SK-N-SH (cell line): ENCODE measurements around the gene ELP4. TPM values are rescaled to one million over a fixed set of nuclear protein-coding genes. Genes with fewer than 3 reads are reported as not detected.

Experiments used
- CTCF ChIA-PET: fragments of 300-600, 350-600 bp; formaldehyde crosslinking; extraction: SDS; loops from one replicate; lab custom pipeline; 2021; lab: Yijun Ruan, JAX
- POLR2A ChIA-PET: fragments of 350-600 bp; sonication (Branson Sonifier 250); formaldehyde crosslinking; extraction: SDS; loops from one replicate; lab custom pipeline; 2020; ENCODE audit warnings: antibody characterized with exemption, inconsistent platforms; lab: Yijun Ruan, JAX
- DNase-seq: peaks from one replicate; pipeline ENCODE4 v3.0.0; 2012
- H2AFZ ChIP-seq: fragments of 200-600 bp; sonication (generic); 2 replicates; pipeline ENCODE4 v1.8.1; 2016; ENCODE audit warnings: antibody characterized with exemption, mild to moderate bottlenecking, low read depth
- H3F3A ChIP-seq: fragments of 200-600 bp; sonication (generic); replicated peaks from 2 replicates; pipeline ENCODE3; 2016; ENCODE audit warnings: antibody characterized with exemption, mild to moderate bottlenecking; ENCODE audit not compliant: insufficient read depth
- H3K27ac ChIP-seq, 2 experiments: fragments of 200-500 bp in 1 of 2; fragments of 200-600 bp in 1 of 2; sonication (Bioruptor generic) in 1 of 2; sonication (generic), shearing (Covaris generic) in 1 of 2; 2 replicates each; pipeline versions ENCODE4 v1.5.1 to v1.6.1; 2014 to 2016; ENCODE audit warnings: low read depth in 2 of 2, inconsistent platforms in 1 of 2, low read length in 1 of 2, mild to moderate bottlenecking in 1 of 2, mixed read lengths in 1 of 2
- H3K27me3 ChIP-seq: fragments of 200-600 bp; sonication (generic), shearing (Covaris generic); 2 replicates; pipeline ENCODE4 v1.6.1; 2016; ENCODE audit warnings: mixed run types; ENCODE audit not compliant: insufficient read depth
- H3K36me3 ChIP-seq, 2 experiments: fragments of 200-500 bp in 1 of 2; fragments of 200-600 bp in 1 of 2; sonication (Bioruptor generic) in 1 of 2; sonication (generic) in 1 of 2; replicated peaks in 1 of 2; 2 replicates each; pipeline versions ENCODE3 to v1.5.1; 2014 to 2016; ENCODE audit warnings: low read length in 1 of 2, mild to moderate bottlenecking in 1 of 2; ENCODE audit not compliant: insufficient read depth in 2 of 2, control insufficient read depth in 1 of 2
- H3K4me1 ChIP-seq, 2 experiments: fragments of 200-500 bp in 1 of 2; fragments of 200-600 bp in 1 of 2; sonication (Bioruptor generic) in 1 of 2; sonication (generic), shearing (Covaris generic) in 1 of 2; 2 replicates each; pipeline versions ENCODE4 v1.5.1 to v1.6.1; 2014 to 2016; ENCODE audit warnings: low read depth in 1 of 2, low read length in 1 of 2, mixed run types in 1 of 2; ENCODE audit not compliant: insufficient read depth in 2 of 2, control insufficient read depth in 1 of 2
- H3K4me2 ChIP-seq: fragments of 200-600 bp; sonication (generic), shearing (Covaris generic); 2 replicates; pipeline ENCODE4 v1.6.1; 2017; ENCODE audit warnings: mixed run types
- H3K4me3 ChIP-seq, 2 experiments: fragments of 200-500 bp in 1 of 2; fragments of 200-600 bp in 1 of 2; sonication (Bioruptor generic) in 1 of 2; sonication (generic), shearing (Covaris generic) in 1 of 2; 2 replicates each; pipeline versions ENCODE4 v1.5.1 to v1.8.1; 2014 to 2016; ENCODE audit warnings: low read depth in 2 of 2, inconsistent platforms in 1 of 2, low read length in 1 of 2, mild to moderate bottlenecking in 1 of 2, mixed read lengths in 1 of 2, moderate library complexity in 1 of 2
- H3K79me2 ChIP-seq: fragments of 200-600 bp; sonication (generic); 2 replicates; pipeline ENCODE4 v1.8.1; 2017; ENCODE audit warnings: mild to moderate bottlenecking; ENCODE audit not compliant: insufficient read depth
- H3K9ac ChIP-seq: fragments of 200-600 bp; sonication (generic); 2 replicates; pipeline ENCODE4 v1.6.1; 2017; ENCODE audit warnings: mixed run types
- H3K9me2 ChIP-seq: fragments of 200-600 bp; sonication (generic); 2 replicates; pipeline ENCODE4 v1.6.1; 2017; ENCODE audit warnings: mixed run types
- H3K9me3 ChIP-seq: fragments of 200-600 bp; sonication (generic); 2 replicates; pipeline ENCODE4 v1.6.1; 2017; ENCODE audit warnings: mixed run types, mild to moderate bottlenecking, moderate library complexity
- H4K20me1 ChIP-seq: fragments of 200-600 bp; sonication (generic); 2 replicates; pipeline ENCODE4 v1.6.1; 2017; ENCODE audit warnings: mild to moderate bottlenecking, mixed run types; ENCODE audit not compliant: insufficient read depth
- CTCF ChIP-seq: fragments of 200-600 bp; sonication (generic); IDR thresholded peaks from 2 replicates; pipeline ENCODE4 v1.6.1; 2017; ENCODE audit warnings: antibody characterized with exemption, mild to moderate bottlenecking, moderate library complexity
- ELF1 ChIP-seq: IDR thresholded peaks from 2 replicates; pipeline ENCODE4 v1.4.0; 2012
- EZH2phosphoT487 ChIP-seq: fragments of 200-600 bp; sonication (generic); IDR thresholded peaks from 2 replicates; pipeline ENCODE4 v1.6.1; 2017; ENCODE audit warnings: low read depth, mixed run types, mild to moderate bottlenecking, antibody characterized with exemption, moderate library complexity, borderline replicate concordance
- FOSL2 ChIP-seq: IDR thresholded peaks from 2 replicates; pipeline ENCODE4 v1.4.0; 2012; ENCODE audit warnings: low read depth, mild to moderate bottlenecking, moderate library complexity, borderline replicate concordance
- MXI1 ChIP-seq: IDR thresholded peaks from 2 replicates; pipeline ENCODE4 v1.6.1; 2012; ENCODE audit warnings: mild to moderate bottlenecking, low read depth, low read length, improper control_type of control experiment
- NFIC ChIP-seq: IDR thresholded peaks from 2 replicates; pipeline ENCODE4 v1.4.0; 2012; ENCODE audit warnings: borderline replicate concordance
- POLR2AphosphoS5 ChIP-seq: IDR thresholded peaks from 2 replicates; pipeline ENCODE4 v1.6.1; 2012; ENCODE audit warnings: low read depth, low read length
- RFX5 ChIP-seq: IDR thresholded peaks from 2 replicates; pipeline ENCODE4 v1.6.1; 2012; ENCODE audit warnings: mild to moderate bottlenecking, improper control_type of control experiment, low read length
- SIN3A ChIP-seq: IDR thresholded peaks from 2 replicates; pipeline ENCODE4 v1.6.1; 2012; ENCODE audit warnings: low read depth, mild to moderate bottlenecking, low read length, moderate library complexity, borderline replicate concordance
- TAF1 ChIP-seq: IDR thresholded peaks from 2 replicates; pipeline ENCODE4 v1.6.1; 2012; ENCODE audit warnings: low read depth, mild to moderate bottlenecking, low read length, moderate library complexity, borderline replicate concordance
- TCF12 ChIP-seq: IDR thresholded peaks from 2 replicates; pipeline ENCODE4 v1.4.0; 2012
- TEAD4 ChIP-seq: IDR thresholded peaks from 2 replicates; pipeline ENCODE4 v1.4.0; 2012; ENCODE audit warnings: mild to moderate bottlenecking, borderline replicate concordance; ENCODE audit not compliant: insufficient read depth
- WGBS: methylation state at CpG from one replicate; pipeline ENCODE4 v1.1.6; 2017; ENCODE audit warnings: low lambda C conversion rate; 5-methylcytosine and 5-hydroxymethylcytosine counted together
- polyA plus RNA-seq, 3 experiments: library from polyadenylated mRNA; depleted of rRNA; stranded (reverse); fragments of >200 nt; gene quantifications; 2 replicates each; pipeline ENCODE4 v1.2.3, GENCODE V29; 2012
- TF ChIP-seq, protein P1 (sequence below): IDR thresholded peaks from 2 replicates; pipeline ENCODE4 v1.6.1; 2012; ENCODE audit warnings: mild to moderate bottlenecking, low read depth, low read length, moderate library complexity
- TF ChIP-seq, protein P2 (sequence below): IDR thresholded peaks from 2 replicates; pipeline ENCODE4 v1.4.0; 2012; ENCODE audit warnings: low read depth

The ELP4 gene
- polyA plus RNA-seq, 1 of the 3 experiments (the other 2 are of a cell fraction): 7.0 TPM

- CTCF ChIA-PET: interaction anchor here (0.7 to 1.3 kb wide), 2 partner anchors 15 to 16 kb away, joined by 3 to 4 read pairs; no protein-coding TSS in a partner anchor
These were observed 294.9 kb downstream of the ELP4 start for GRCh38 chr11:31804312-31805036.

DNA sequence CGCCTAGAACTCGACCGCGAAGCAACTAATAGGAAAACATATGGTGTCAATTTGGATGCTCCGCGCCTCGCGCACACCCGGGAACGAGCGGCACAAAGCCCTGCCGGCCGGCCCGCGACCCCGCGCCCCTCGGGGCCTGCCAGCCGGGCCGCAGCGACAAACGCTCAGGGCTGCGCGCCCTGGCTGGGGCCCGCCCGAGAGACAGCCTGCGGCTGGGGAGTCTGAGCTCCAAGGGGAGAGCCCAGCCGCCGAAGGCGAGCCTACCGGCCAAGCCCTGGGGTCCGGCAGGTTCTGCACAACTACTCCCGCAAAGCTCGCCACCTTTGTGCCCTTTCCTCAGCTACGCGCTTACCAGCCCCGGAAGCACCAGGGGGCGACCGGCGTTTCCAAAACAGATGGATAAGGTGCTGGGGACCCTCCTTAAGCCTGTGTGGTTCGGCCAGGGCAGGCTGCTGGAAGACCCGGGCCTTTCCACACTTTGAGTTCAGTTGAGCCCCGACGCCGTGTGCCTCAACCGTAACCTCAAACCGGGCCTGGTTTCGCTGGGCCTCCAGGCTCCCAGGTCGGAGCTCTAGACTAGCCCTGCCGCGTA is 295.6 kb downstream of the ELP4 start:
- Histone ChIP-seq H3K4me2 (no peak overlapping the region), H3K9me3 (no peaks in the 10 kb centered on the region), H3F3A (peaks cover 4% of the 10 kb centered on the region), H3K36me3 (no peaks in the 10 kb centered on the region), H3K9me2 (no peaks in the 10 kb centered on the region), H2AFZ (no peak overlapping the region), H3K9ac (no peak overlapping the region), H3K27me3 (peaks cover 100% of the 10 kb centered on the region), H3K4me1 (no peaks in the 10 kb centered on the region; a peak in 2 of 4 replicates), H3K4me3 (no peak overlapping the region), H3K27ac (no peak overlapping the region), H3K79me2 (no peaks in the 10 kb centered on the region), H4K20me1 (peaks cover 13% of the 10 kb centered on the region; the same call in 1 of the 2 replicates)
- ChIA-PET CTCF (interaction anchor here (0.7 to 1.3 kb wide), 2 partner anchors 14 to 15 kb away, joined by 3 to 4 read pairs; no protein-coding TSS in a partner anchor), POLR2A (no interaction called here)
- 20% methylated on average over 23 of the region's 51 CpGs for WGBS
- TF ChIP-seq POLR2AphosphoS5 (no peak), RFX5 (no peak), SIN3A (no peak)
- peak; percentile 43 for DNase-seq

More at GRCh38 chr11:31804312-31805036, 294.9 kb downstream of the ELP4 start:
- no peaks in the 10 kb centered on the region for H3K9me2 ChIP-seq
- H3K79me2 ChIP-seq: no peaks in the 10 kb centered on the region
- no peak for TF ChIP-seq FOSL2
- 0 out of 2 replicates have a peak, but pooled peaks have one; percentile 26 for TF ChIP-seq EZH2phosphoT487
- TF ChIP-seq ELF1: no peak
- peak; percentile 30 for DNase-seq
- no peak overlapping the region for H3K9ac ChIP-seq
- H3K27me3 ChIP-seq: peaks cover 100% of the 10 kb centered on the region
- H3K27ac ChIP-seq: no peak overlapping the region
- H3K4me2 ChIP-seq: no peak overlapping the region
- POLR2A ChIA-PET: no interaction called here
- H4K20me1 ChIP-seq: peaks cover 9% of the 10 kb centered on the region; the same call in 1 of the 2 replicates
- no peak overlapping the region for H3K4me3 ChIP-seq
- 22% methylated on average over 23 of the region's 41 CpGs for WGBS
- H3K36me3 ChIP-seq: no peaks in the 10 kb centered on the region
- no peak overlapping the region for H2AFZ ChIP-seq
- peaks cover 4% of the 10 kb centered on the region for H3F3A ChIP-seq
- H3K4me1 ChIP-seq: no peaks in the 10 kb centered on the region; a peak in 2 of 4 replicates
- H3K9me3 ChIP-seq: no peaks in the 10 kb centered on the region

DNA sequence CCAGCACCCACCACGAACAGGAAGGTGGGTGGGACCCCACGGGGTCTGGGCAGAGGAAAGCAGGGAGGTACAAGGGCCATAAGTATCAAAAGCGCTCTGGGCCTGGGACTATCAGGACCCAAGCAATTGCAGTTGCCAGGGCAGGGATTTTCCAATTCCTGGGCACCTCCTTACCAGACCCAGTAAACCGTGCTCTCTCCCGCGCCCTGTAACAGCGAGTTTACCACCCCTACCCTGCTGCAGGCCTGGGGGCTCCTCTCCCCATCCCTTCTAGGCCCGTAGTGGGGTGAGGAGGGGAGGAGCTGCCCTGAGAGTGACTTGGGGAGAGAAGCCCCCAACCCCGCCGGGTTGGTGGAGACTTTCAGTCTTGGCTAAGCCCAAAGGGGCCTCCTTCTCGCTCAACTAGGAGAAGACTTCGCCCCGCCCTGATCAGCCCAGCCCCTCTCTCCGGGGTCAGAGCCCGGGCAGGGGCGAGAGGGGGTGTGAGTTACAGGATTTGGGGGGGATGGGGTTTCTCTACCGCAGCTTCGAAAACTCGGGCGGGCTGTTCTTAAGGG is 296.1 kb downstream of the ELP4 start:
- no peak overlapping the region for H3K27ac ChIP-seq
- DNase-seq: peak; percentile 48
- no peak for TF ChIP-seq RFX5
- no peak for TF ChIP-seq CTCF
- no peak for TF ChIP-seq TCF12
- TF ChIP-seq NFIC: no peak
- no peak for TF ChIP-seq MXI1
- TF ChIP-seq ELF1: no peak
- no peak for TF ChIP-seq TAF1
- TF ChIP-seq, protein P1, sequence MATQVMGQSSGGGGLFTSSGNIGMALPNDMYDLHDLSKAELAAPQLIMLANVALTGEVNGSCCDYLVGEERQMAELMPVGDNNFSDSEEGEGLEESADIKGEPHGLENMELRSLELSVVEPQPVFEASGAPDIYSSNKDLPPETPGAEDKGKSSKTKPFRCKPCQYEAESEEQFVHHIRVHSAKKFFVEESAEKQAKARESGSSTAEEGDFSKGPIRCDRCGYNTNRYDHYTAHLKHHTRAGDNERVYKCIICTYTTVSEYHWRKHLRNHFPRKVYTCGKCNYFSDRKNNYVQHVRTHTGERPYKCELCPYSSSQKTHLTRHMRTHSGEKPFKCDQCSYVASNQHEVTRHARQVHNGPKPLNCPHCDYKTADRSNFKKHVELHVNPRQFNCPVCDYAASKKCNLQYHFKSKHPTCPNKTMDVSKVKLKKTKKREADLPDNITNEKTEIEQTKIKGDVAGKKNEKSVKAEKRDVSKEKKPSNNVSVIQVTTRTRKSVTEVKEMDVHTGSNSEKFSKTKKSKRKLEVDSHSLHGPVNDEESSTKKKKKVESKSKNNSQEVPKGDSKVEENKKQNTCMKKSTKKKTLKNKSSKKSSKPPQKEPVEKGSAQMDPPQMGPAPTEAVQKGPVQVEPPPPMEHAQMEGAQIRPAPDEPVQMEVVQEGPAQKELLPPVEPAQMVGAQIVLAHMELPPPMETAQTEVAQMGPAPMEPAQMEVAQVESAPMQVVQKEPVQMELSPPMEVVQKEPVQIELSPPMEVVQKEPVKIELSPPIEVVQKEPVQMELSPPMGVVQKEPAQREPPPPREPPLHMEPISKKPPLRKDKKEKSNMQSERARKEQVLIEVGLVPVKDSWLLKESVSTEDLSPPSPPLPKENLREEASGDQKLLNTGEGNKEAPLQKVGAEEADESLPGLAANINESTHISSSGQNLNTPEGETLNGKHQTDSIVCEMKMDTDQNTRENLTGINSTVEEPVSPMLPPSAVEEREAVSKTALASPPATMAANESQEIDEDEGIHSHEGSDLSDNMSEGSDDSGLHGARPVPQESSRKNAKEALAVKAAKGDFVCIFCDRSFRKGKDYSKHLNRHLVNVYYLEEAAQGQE: no peak
- no peak for TF ChIP-seq TEAD4
- TF ChIP-seq, protein P2, sequence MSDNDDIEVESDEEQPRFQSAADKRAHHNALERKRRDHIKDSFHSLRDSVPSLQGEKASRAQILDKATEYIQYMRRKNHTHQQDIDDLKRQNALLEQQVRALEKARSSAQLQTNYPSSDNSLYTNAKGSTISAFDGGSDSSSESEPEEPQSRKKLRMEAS: no peak

More for the DNA sequence above, 296.1 kb downstream of the ELP4 start:
- CTCF ChIA-PET: interaction anchor here (1.3 kb wide), 1 partner anchor 165 kb away, joined by 3 read pairs; no protein-coding TSS in a partner anchor
- no peaks in the 10 kb centered on the region for H3K36me3 ChIP-seq
- no peak overlapping the region for H3K4me2 ChIP-seq
- no peak overlapping the region for H2AFZ ChIP-seq
- no peaks in the 10 kb centered on the region for H3K9me2 ChIP-seq
- peaks cover 4% of the 10 kb centered on the region for H3F3A ChIP-seq
- H3K27me3 ChIP-seq: peaks cover 100% of the 10 kb centered on the region
- H3K9me3 ChIP-seq: no peaks in the 10 kb centered on the region
- no peak overlapping the region for H3K4me3 ChIP-seq
- H3K79me2 ChIP-seq: no peaks in the 10 kb centered on the region
- 11% methylated on average over 16 of the region's 20 CpGs for WGBS
- POLR2A ChIA-PET: no interaction called here
- no peak overlapping the region for H3K9ac ChIP-seq
- peaks cover 13% of the 10 kb centered on the region; the same call in 1 of the 2 replicates for H4K20me1 ChIP-seq
- H3K4me1 ChIP-seq: no peaks in the 10 kb centered on the region; a peak in 2 of 4 replicates
